Fibroblast of gingiva (primary cell): ENCODE measurements around the gene ZFPL1.

Experiments
- DNase-seq: peaks from one replicate; pipeline ENCODE4 v3.0.0-alpha.2; 2011; ENCODE audit warnings: low read depth

The ZFPL1 gene

GRCh38 chr11:65130631-65131416 lies 46.8 kb downstream of the ZFPL1 start:
- no peak for DNase-seq

DNA sequence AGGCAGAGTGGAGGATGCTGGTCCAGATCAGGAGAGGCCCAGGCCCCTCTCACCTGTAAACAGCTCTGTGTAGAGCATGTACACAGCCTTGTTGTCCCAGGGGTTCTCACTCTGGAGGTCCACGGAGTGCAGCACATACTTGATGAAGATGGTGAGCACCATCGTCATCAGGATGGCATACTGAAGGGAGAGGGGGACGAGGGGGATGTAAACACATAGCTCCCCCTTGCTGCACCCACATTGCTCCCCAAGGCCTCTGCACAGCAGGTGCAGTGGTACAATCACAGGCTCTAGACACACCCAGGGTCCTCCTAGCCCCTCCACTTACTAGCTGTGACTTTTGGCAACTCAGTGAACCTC lies 47.4 kb downstream of the ZFPL1 start:
- DNase-seq = no peak

GRCh38 chr11:65131895-65132237 lies 47.8 kb downstream of the ZFPL1 start:
- no peak for DNase-seq

DNA sequence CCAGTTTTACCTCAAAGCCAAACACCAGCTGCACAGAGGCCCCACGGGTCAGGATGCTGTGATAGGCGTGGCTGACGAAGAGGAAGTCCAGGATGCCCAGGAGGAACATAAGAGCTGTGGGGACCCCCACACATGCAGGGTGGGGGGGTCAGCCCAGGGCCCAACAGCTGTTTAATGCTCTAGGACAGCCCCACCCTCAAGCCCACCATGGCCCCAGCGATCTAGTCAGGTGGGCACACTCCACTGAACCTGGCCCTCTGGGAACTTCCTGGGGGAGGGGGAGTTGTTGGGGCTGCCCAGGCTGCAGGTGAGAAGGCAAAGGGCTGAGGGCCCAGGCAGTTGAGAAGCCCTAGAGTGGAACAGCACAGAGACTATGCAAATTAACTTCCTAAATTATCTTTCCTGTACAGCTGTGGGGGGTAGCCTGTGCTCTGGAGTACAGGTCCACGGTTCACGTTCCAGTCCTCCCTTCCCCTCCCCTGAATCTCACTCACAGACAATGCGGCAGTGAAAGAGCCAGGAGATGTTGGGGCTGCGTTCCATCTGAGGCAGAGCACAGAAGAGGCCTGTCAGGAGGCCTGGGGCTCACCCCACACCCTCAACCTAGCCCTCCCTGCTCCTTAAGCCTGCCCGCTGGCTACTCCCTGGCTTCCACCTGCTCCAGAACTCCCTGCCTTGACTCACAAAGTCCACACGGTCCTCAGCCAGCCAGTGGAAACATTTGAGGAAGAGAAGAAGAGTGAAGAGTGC lies 48.4 kb downstream of the ZFPL1 start:
- no peak for DNase-seq

DNA sequence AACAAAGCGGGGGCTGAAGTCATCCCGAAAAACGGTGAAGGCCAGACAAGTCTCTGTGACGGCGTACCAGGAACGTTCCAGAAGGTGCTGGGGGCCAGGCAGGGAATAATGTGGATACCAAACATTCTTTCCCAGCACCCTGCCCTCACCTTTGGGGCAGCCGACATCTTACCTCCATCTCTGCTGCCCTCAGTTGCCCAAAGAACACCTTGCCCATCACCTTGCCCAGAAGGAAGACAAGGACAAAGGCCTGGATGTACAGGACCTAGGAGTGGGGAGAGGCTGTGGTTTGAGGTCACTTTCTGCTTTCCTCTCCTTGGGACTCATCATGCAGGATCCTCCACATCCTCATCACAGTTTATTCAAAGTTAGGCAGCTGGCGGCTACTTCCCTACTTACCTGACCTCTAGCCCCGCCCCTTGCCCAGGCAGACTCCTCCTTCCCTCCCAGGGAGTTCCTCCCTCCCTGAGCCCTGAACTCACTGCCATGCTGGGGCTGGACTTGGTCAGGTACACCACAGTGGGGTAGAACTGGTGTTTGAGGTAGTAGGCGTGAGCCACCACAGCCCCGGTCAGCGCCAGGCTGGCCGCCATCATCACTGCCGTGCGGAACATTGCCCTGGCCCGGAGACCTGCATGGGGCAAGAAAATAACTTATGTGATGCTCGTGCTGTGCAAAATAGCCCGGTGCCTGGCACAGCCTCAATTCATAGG lies 49.1 kb downstream of the ZFPL1 start:
- no peak for DNase-seq

- peak; percentile 62 for DNase-seq
Measured at GRCh38 chr11:65133724-65134123, 49.7 kb downstream of the ZFPL1 start.

DNA sequence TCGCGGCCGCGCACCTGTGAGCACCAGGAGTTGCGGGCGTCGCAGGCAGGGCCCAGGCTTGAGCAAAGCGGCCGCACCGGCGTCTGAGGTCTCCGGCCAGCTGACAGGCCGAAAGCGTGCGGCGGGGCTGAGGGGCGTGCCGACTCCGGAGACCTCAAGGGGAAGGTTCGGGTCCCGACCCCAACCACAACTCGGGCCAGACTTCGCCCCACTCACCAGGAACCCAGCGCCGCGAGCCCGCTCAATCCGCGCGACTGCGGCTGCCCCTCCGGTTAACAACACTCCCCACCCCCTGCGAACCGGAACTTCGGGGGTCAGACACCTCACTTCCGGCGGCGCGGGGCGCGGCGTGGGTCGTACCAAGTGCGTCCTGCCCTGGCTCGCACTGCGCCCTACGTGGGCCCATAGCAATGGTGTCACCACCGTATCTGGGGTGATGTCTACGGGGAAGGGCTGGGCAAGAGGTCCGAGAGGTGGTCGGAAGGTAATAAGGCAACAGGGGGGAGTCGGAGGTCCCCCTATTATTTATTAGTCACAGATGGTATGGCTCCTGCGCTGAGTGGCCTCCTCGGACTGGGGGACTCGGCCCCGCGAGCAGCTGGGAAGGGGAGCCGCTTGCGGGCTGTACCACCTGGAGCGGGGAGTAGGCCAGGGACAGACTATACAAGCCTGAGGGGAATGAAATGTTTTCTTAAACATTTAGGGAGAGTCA lies 50.4 kb downstream of the ZFPL1 start, which contains the start of gene SYVN1:
Gene SYVN1 (minus strand): TSS at position 280 of the 712 bp plus-strand sequence. CDS start 918 bp downstream, outside the sequence.
- peak; percentile 91 for DNase-seq

- peak; percentile 93 for DNase-seq
Measured at GRCh38 chr11:65134952-65135632, 51.1 kb downstream of the ZFPL1 start.

DNA sequence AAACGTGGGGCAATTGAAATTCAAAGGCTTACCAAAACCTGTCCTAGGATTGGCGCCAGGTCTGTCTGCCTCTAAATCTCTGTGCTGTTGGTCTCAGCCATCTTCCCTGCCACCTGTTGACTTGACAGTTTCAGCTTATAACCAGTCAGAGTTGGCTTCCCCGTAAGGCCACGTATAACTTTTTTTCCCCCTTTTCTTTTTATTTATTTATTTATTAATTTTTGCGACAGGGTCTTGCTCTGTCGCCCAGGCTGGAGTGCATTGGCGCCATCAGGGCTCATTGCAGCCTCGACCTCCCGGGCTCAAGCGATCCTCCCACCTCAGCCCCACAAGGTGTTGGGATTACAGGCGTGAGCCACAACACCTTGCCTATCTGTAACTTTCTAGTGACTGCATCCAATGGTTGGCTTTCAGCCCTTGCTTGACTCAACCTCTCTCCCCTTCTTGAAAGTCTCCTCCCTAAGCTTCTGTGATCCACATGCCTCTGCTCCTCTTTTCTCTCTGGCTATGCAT lies 51.7 kb downstream of the ZFPL1 start:
- no peak for DNase-seq

DNA sequence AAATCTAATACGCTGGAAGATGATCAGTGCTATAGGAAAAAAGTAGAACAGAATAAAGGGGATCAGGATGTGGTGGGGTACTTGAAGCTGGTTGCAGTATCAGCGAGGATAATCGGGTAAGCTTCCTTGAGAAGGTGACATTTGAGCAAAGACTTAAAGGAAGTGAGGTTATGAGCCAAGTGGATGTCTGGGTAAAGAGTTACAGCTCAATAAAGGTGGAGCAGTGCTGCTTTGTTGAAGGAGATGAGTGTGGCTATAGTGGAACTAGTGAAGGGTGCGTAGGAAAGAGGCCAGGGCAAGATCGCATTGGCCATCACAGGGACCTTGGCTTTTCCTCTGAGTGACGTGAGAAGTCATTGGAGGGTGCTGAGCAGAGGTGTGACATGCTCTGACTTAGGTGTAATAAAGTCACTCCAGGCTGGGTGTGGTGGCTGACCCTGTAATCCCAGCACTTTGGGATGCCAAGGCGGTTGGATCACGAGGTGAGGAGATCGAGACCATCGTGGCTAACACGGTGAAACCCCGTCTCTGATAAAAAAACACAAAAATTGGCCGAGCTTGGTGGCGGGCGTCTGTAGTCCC lies 52.6 kb downstream of the ZFPL1 start:
- DNase-seq = no peak
